KMS-11 (cell line): ENCODE results near the gene SPATS2.

Experiments
- H2AFZ ChIP-seq: fragments of 200-600 bp; sonication (generic); 2 replicates; pipeline ENCODE4 v1.6.1; 2016; ENCODE audit warnings: antibody characterized with exemption, mixed run types, low read depth
- H3K27ac ChIP-seq: fragments of 200-600 bp; sonication (generic); 2 replicates; pipeline ENCODE4 v1.6.1; 2016; ENCODE audit warnings: mild to moderate bottlenecking, mixed run types
- H3K27me3 ChIP-seq: fragments of 200-600 bp; sonication (generic); 2 replicates; pipeline ENCODE4 v1.6.1; 2017; ENCODE audit warnings: mild to moderate bottlenecking, low read depth, mixed run types, moderate library complexity; ENCODE audit not compliant: insufficient read depth
- H3K36me3 ChIP-seq: fragments of 200-600 bp; sonication (generic); 2 replicates; pipeline ENCODE4 v1.6.1; 2017; ENCODE audit warnings: mild to moderate bottlenecking, mixed run types; ENCODE audit not compliant: insufficient read depth
- H3K4me1 ChIP-seq: fragments of 200-600 bp; sonication (generic); 2 replicates; pipeline ENCODE4 v1.6.1; 2016; ENCODE audit warnings: mild to moderate bottlenecking, low read depth, mixed run types; ENCODE audit not compliant: poor library complexity, severe bottlenecking
- H3K4me2 ChIP-seq: fragments of 200-600 bp; sonication (generic); 2 replicates; pipeline ENCODE4 v1.7.0; 2016; ENCODE audit warnings: mild to moderate bottlenecking, mixed run types
- H3K4me3 ChIP-seq: fragments of 200-600 bp; sonication (generic); IDR thresholded peaks from 2 replicates; pipeline ENCODE4 v1.6.1; 2017; ENCODE audit warnings: low read depth, low read length, mixed read lengths; ENCODE audit not compliant: insufficient read depth
- H3K79me2 ChIP-seq: fragments of 200-600 bp; sonication (generic); 2 replicates; pipeline ENCODE4 v1.6.1; 2016; ENCODE audit warnings: low read depth, mixed run types; ENCODE audit not compliant: insufficient read depth
- H3K9ac ChIP-seq: fragments of 200-600 bp; sonication (generic); 2 replicates; pipeline ENCODE4 v1.6.1; 2016; ENCODE audit warnings: mild to moderate bottlenecking, mixed run types
- H4K20me1 ChIP-seq: fragments of 200-600 bp; sonication (generic); 2 replicates; pipeline ENCODE4 v1.6.1; 2016; ENCODE audit warnings: mild to moderate bottlenecking, mixed run types; ENCODE audit not compliant: insufficient read depth
- CTCF ChIP-seq: fragments of 200-600 bp; sonication (generic); conservative IDR thresholded peaks from 2 replicates; pipeline ENCODE4 v1.6.1; 2017; ENCODE audit warnings: low read depth, mild to moderate bottlenecking, antibody characterized with exemption, low read length, moderate library complexity, mixed read lengths

Gene SPATS2

GRCh38 chr12:49556391-49557186 is 189.3 kb downstream of the SPATS2 start:
- Histone ChIP-seq H3K79me2 (no peaks in the 10 kb centered on the region), H2AFZ (no peak overlapping the region), H3K36me3 (no peaks in the 10 kb centered on the region), H4K20me1 (no peaks in the 10 kb centered on the region), H3K4me2 (no peak overlapping the region), H3K4me3 (no peak overlapping the region), H3K4me1 (no peaks in the 10 kb centered on the region), H3K9ac (no peak overlapping the region), H3K27me3 (peaks cover 10% of the 10 kb centered on the region; the same call in 1 of the 2 replicates), H3K27ac (no peak overlapping the region)
- no peak for TF ChIP-seq CTCF

- Histone ChIP-seq H3K4me2 (no peak overlapping the region), H2AFZ (no peak overlapping the region), H3K27me3 (peaks cover 2% of the 10 kb centered on the region; the same call in 1 of the 2 replicates), H3K27ac (no peak overlapping the region), H3K9ac (no peak overlapping the region), H3K36me3 (no peaks in the 10 kb centered on the region), H3K4me3 (no peak overlapping the region), H3K79me2 (no peaks in the 10 kb centered on the region), H4K20me1 (no peaks in the 10 kb centered on the region), H3K4me1 (no peaks in the 10 kb centered on the region)
- TF ChIP-seq CTCF: no peak
Observed at GRCh38 chr12:49557187-49557916, 190.1 kb downstream of the SPATS2 start.

- TF ChIP-seq CTCF: no peak
- Histone ChIP-seq H3K4me2 (no peak overlapping the region), H2AFZ (no peak overlapping the region), H4K20me1 (no peaks in the 10 kb centered on the region), H3K4me3 (no peak overlapping the region), H3K27me3 (no peaks in the 10 kb centered on the region), H3K27ac (no peak overlapping the region), H3K4me1 (no peaks in the 10 kb centered on the region), H3K36me3 (no peaks in the 10 kb centered on the region), H3K79me2 (no peaks in the 10 kb centered on the region), H3K9ac (no peak overlapping the region)
Observed at GRCh38 chr12:49557917-49558215, 190.6 kb downstream of the SPATS2 start.

GRCh38 chr12:49558526-49558925 is 191.3 kb downstream of the SPATS2 start:
- H3K4me2 ChIP-seq: no peak overlapping the region
- H3K4me3 ChIP-seq: no peak overlapping the region
- no peak overlapping the region for H3K9ac ChIP-seq
- H3K36me3 ChIP-seq: no peaks in the 10 kb centered on the region
- H3K27me3 ChIP-seq: no peaks in the 10 kb centered on the region
- TF ChIP-seq CTCF: no peak
- no peaks in the 10 kb centered on the region for H4K20me1 ChIP-seq
- no peak overlapping the region for H3K27ac ChIP-seq
- no peaks in the 10 kb centered on the region for H3K4me1 ChIP-seq
- H2AFZ ChIP-seq: no peak overlapping the region
- no peaks in the 10 kb centered on the region for H3K79me2 ChIP-seq
